Measurements from ENCODE around the gene CYP27A1.

GRCh38 chr2:218826791-218827190, 44.8 kb downstream of the CYP27A1 start:
- TF ChIP-seq CTCF (IDR thresholded peaks at IDR 0.05) (no peak), POLR2A (IDR thresholded peaks at IDR 0.05) (no peak)
